SK-N-SH (cell line): ENCODE results near the gene TNFRSF1A. TPM values are rescaled to one million over a fixed set of nuclear protein-coding genes. Genes with fewer than 3 reads are reported as not detected.

ENCODE experiments used
- CTCF ChIA-PET: fragments of 300-600, 350-600 bp; formaldehyde crosslinking; extraction: SDS; loops from one replicate; lab custom pipeline; 2021; lab: Yijun Ruan, JAX
- POLR2A ChIA-PET: fragments of 350-600 bp; sonication (Branson Sonifier 250); formaldehyde crosslinking; extraction: SDS; loops from one replicate; lab custom pipeline; 2020; ENCODE audit warnings: antibody characterized with exemption, inconsistent platforms; lab: Yijun Ruan, JAX
- DNase-seq: peaks from one replicate; pipeline ENCODE4 v3.0.0; 2012
- H2AFZ ChIP-seq: fragments of 200-600 bp; sonication (generic); 2 replicates; pipeline ENCODE4 v1.8.1; 2016; ENCODE audit warnings: antibody characterized with exemption, mild to moderate bottlenecking, low read depth
- H3F3A ChIP-seq: fragments of 200-600 bp; sonication (generic); replicated peaks from 2 replicates; pipeline ENCODE3; 2016; ENCODE audit warnings: antibody characterized with exemption, mild to moderate bottlenecking; ENCODE audit not compliant: insufficient read depth
- H3K27ac ChIP-seq, 2 experiments: fragments of 200-500 bp in 1 of 2; fragments of 200-600 bp in 1 of 2; sonication (Bioruptor generic) in 1 of 2; sonication (generic), shearing (Covaris generic) in 1 of 2; 2 replicates each; pipeline versions ENCODE4 v1.5.1 to v1.6.1; 2014 to 2016; ENCODE audit warnings: low read depth in 2 of 2, inconsistent platforms in 1 of 2, low read length in 1 of 2, mild to moderate bottlenecking in 1 of 2, mixed read lengths in 1 of 2
- H3K27me3 ChIP-seq: fragments of 200-600 bp; sonication (generic), shearing (Covaris generic); 2 replicates; pipeline ENCODE4 v1.6.1; 2016; ENCODE audit warnings: mixed run types; ENCODE audit not compliant: insufficient read depth
- H3K36me3 ChIP-seq, 2 experiments: fragments of 200-500 bp in 1 of 2; fragments of 200-600 bp in 1 of 2; sonication (Bioruptor generic) in 1 of 2; sonication (generic) in 1 of 2; replicated peaks in 1 of 2; 2 replicates each; pipeline versions ENCODE3 to v1.5.1; 2014 to 2016; ENCODE audit warnings: low read length in 1 of 2, mild to moderate bottlenecking in 1 of 2; ENCODE audit not compliant: insufficient read depth in 2 of 2, control insufficient read depth in 1 of 2
- H3K4me1 ChIP-seq, 2 experiments: fragments of 200-500 bp in 1 of 2; fragments of 200-600 bp in 1 of 2; sonication (Bioruptor generic) in 1 of 2; sonication (generic), shearing (Covaris generic) in 1 of 2; 2 replicates each; pipeline versions ENCODE4 v1.5.1 to v1.6.1; 2014 to 2016; ENCODE audit warnings: low read depth in 1 of 2, low read length in 1 of 2, mixed run types in 1 of 2; ENCODE audit not compliant: insufficient read depth in 2 of 2, control insufficient read depth in 1 of 2
- H3K4me2 ChIP-seq: fragments of 200-600 bp; sonication (generic), shearing (Covaris generic); 2 replicates; pipeline ENCODE4 v1.6.1; 2017; ENCODE audit warnings: mixed run types
- H3K4me3 ChIP-seq, 2 experiments: fragments of 200-500 bp in 1 of 2; fragments of 200-600 bp in 1 of 2; sonication (Bioruptor generic) in 1 of 2; sonication (generic), shearing (Covaris generic) in 1 of 2; 2 replicates each; pipeline versions ENCODE4 v1.5.1 to v1.8.1; 2014 to 2016; ENCODE audit warnings: low read depth in 2 of 2, inconsistent platforms in 1 of 2, low read length in 1 of 2, mild to moderate bottlenecking in 1 of 2, mixed read lengths in 1 of 2, moderate library complexity in 1 of 2
- H3K79me2 ChIP-seq: fragments of 200-600 bp; sonication (generic); 2 replicates; pipeline ENCODE4 v1.8.1; 2017; ENCODE audit warnings: mild to moderate bottlenecking; ENCODE audit not compliant: insufficient read depth
- H3K9ac ChIP-seq: fragments of 200-600 bp; sonication (generic); 2 replicates; pipeline ENCODE4 v1.6.1; 2017; ENCODE audit warnings: mixed run types
- H3K9me2 ChIP-seq: fragments of 200-600 bp; sonication (generic); 2 replicates; pipeline ENCODE4 v1.6.1; 2017; ENCODE audit warnings: mixed run types
- H3K9me3 ChIP-seq: fragments of 200-600 bp; sonication (generic); 2 replicates; pipeline ENCODE4 v1.6.1; 2017; ENCODE audit warnings: mixed run types, mild to moderate bottlenecking, moderate library complexity
- H4K20me1 ChIP-seq: fragments of 200-600 bp; sonication (generic); 2 replicates; pipeline ENCODE4 v1.6.1; 2017; ENCODE audit warnings: mild to moderate bottlenecking, mixed run types; ENCODE audit not compliant: insufficient read depth
- CHD2 ChIP-seq: fragments of 150-350 bp; IDR thresholded peaks from 2 replicates; pipeline ENCODE4 v1.6.1; 2018; ENCODE audit warnings: low read length; ENCODE audit not compliant: partially characterized antibody
- EZH2phosphoT487 ChIP-seq: fragments of 200-600 bp; sonication (generic); IDR thresholded peaks from 2 replicates; pipeline ENCODE4 v1.6.1; 2017; ENCODE audit warnings: low read depth, mixed run types, mild to moderate bottlenecking, antibody characterized with exemption, moderate library complexity, borderline replicate concordance
- FOSL2 ChIP-seq: IDR thresholded peaks from 2 replicates; pipeline ENCODE4 v1.4.0; 2012; ENCODE audit warnings: low read depth, mild to moderate bottlenecking, moderate library complexity, borderline replicate concordance
- FOXJ3 ChIP-seq: sonication (generic); formaldehyde crosslinking; IDR thresholded peaks from 2 replicates; pipeline ENCODE4 v1.5.1; 2020; ENCODE audit warnings: mild to moderate bottlenecking, missing genetic modification reagents
- FOXM1 ChIP-seq: IDR thresholded peaks from 2 replicates; pipeline ENCODE4 v1.4.0; 2012; ENCODE audit warnings: low read depth, mild to moderate bottlenecking
- GATA2 ChIP-seq: sonication (generic); formaldehyde crosslinking; IDR thresholded peaks from 2 replicates; pipeline ENCODE4 v1.5.0; 2020; ENCODE audit warnings: mild to moderate bottlenecking, missing genetic modification reagents
- JUND ChIP-seq: IDR thresholded peaks from 2 replicates; pipeline ENCODE4 v1.4.0; 2012
- NFIC ChIP-seq: IDR thresholded peaks from 2 replicates; pipeline ENCODE4 v1.4.0; 2012; ENCODE audit warnings: borderline replicate concordance
- NRF1 ChIP-seq: IDR thresholded peaks from 2 replicates; pipeline ENCODE4 v1.6.1; 2012; ENCODE audit warnings: low read depth, mild to moderate bottlenecking, low read length
- PBX3 ChIP-seq: IDR thresholded peaks from 2 replicates; pipeline ENCODE4; 2012
- RAD21 ChIP-seq: IDR thresholded peaks from 2 replicates; pipeline ENCODE4 v1.6.1; 2012; ENCODE audit warnings: mild to moderate bottlenecking, low read length
- RFX5 ChIP-seq: IDR thresholded peaks from 2 replicates; pipeline ENCODE4 v1.6.1; 2012; ENCODE audit warnings: mild to moderate bottlenecking, improper control_type of control experiment, low read length
- RXRA ChIP-seq: IDR thresholded peaks from 2 replicates; pipeline ENCODE4 v1.4.0; 2012; ENCODE audit warnings: low read depth, mild to moderate bottlenecking, borderline replicate concordance
- SMC3 ChIP-seq: IDR thresholded peaks from 2 replicates; pipeline ENCODE4 v1.6.1; 2012; ENCODE audit warnings: low read depth, low read length, improper control_type of control experiment
- TAF1 ChIP-seq: IDR thresholded peaks from 2 replicates; pipeline ENCODE4 v1.6.1; 2012; ENCODE audit warnings: low read depth, mild to moderate bottlenecking, low read length, moderate library complexity, borderline replicate concordance
- TEAD4 ChIP-seq: IDR thresholded peaks from 2 replicates; pipeline ENCODE4 v1.4.0; 2012; ENCODE audit warnings: mild to moderate bottlenecking, borderline replicate concordance; ENCODE audit not compliant: insufficient read depth
- YY1 ChIP-seq: IDR thresholded peaks from 2 replicates; pipeline ENCODE4 v1.4.0; 2012; ENCODE audit warnings: low read depth, mild to moderate bottlenecking
- WGBS: methylation state at CpG from one replicate; pipeline ENCODE4 v1.1.6; 2017; ENCODE audit warnings: low lambda C conversion rate; 5-methylcytosine and 5-hydroxymethylcytosine counted together
- polyA plus RNA-seq, 3 experiments: library from polyadenylated mRNA; depleted of rRNA; stranded (reverse); fragments of >200 nt; gene quantifications; 2 replicates each; pipeline ENCODE4 v1.2.3, GENCODE V29; 2012
- TF ChIP-seq, protein P1 (sequence below): IDR thresholded peaks from 2 replicates; pipeline ENCODE4 v1.4.0; 2012; ENCODE audit warnings: low read depth
- TF ChIP-seq, protein P2 (sequence below): fragments of 150-350 bp; IDR thresholded peaks from 2 replicates; pipeline ENCODE4 v1.6.1; 2016; ENCODE audit warnings: mild to moderate bottlenecking, low read depth, low read length

The TNFRSF1A gene
- polyA plus RNA-seq, 1 of the 3 experiments (the other 2 are of a cell fraction) = 92.9 TPM

- no peak overlapping the region for H3K4me2 ChIP-seq
- CTCF ChIA-PET = no interaction called here
- 81% methylated on average over 9 of the region's 9 CpGs for WGBS
- H3K79me2 ChIP-seq = no peaks in the 10 kb centered on the region
- no peaks in the 10 kb centered on the region for H3K36me3 ChIP-seq
- no peaks in the 10 kb centered on the region for H3K27me3 ChIP-seq
- POLR2A ChIA-PET = no interaction called here
- no peak overlapping the region for H3K4me3 ChIP-seq
- peaks cover 3 to 26% of the 10 kb centered on the region in 2 experiments; a peak in 3 of 4 replicates for H3K4me1 ChIP-seq
- no peaks in the 10 kb centered on the region for H4K20me1 ChIP-seq
- H3K27ac ChIP-seq = no peak overlapping the region
- no peak overlapping the region for H3K9ac ChIP-seq
- no peaks in the 10 kb centered on the region for H3K9me3 ChIP-seq
- no peaks in the 10 kb centered on the region for H3K9me2 ChIP-seq
- H2AFZ ChIP-seq = no peak overlapping the region
- H3F3A ChIP-seq = peaks cover 25% of the 10 kb centered on the region
- no peak for TF ChIP-seq TAF1
- TF ChIP-seq NRF1 = no peak
- TF ChIP-seq CHD2 = no peak
- no peak for TF ChIP-seq RXRA
- no peak for TF ChIP-seq RAD21
- TF ChIP-seq TEAD4 = no peak
- no peak for TF ChIP-seq JUND
- TF ChIP-seq, protein P1, sequence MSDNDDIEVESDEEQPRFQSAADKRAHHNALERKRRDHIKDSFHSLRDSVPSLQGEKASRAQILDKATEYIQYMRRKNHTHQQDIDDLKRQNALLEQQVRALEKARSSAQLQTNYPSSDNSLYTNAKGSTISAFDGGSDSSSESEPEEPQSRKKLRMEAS = no peak
- no peak for TF ChIP-seq EZH2phosphoT487
- no peak for TF ChIP-seq YY1
- no peak for TF ChIP-seq RFX5
- TF ChIP-seq FOXJ3 (CRISPR knock-in tag) = no peak
- TF ChIP-seq SMC3 = no peak
- no peak for DNase-seq
Observed at GRCh38 chr12:6368906-6369525, 27.1 kb upstream of the TNFRSF1A start.

GRCh38 chr12:6367969-6368892 lies 26.4 kb upstream of the TNFRSF1A start:
- no peaks in the 10 kb centered on the region for H3K36me3 ChIP-seq
- peaks cover 3 to 26% of the 10 kb centered on the region in 2 experiments; a peak in 3 of 4 replicates for H3K4me1 ChIP-seq
- ChIA-PET POLR2A (interaction anchor here (0.6 kb wide), 1 partner anchor 821 kb away, joined by 3 read pairs; no protein-coding TSS in a partner anchor), CTCF (interaction anchor here (0.6 to 2.4 kb wide), 3 partner anchors 18 to 59 kb away, joined by 3 to 6 read pairs (median 3); no protein-coding TSS in a partner anchor)
- no peak overlapping the region for H2AFZ ChIP-seq
- H3K9me2 ChIP-seq = no peaks in the 10 kb centered on the region
- no peak overlapping the region for H3K9ac ChIP-seq
- no peak overlapping the region for H3K4me3 ChIP-seq
- no peaks in the 10 kb centered on the region for H3K9me3 ChIP-seq
- no peak for DNase-seq
- TF ChIP-seq GATA2 (CRISPR knock-in tag) (no peak), NFIC (no peak), FOSL2 (no peak), PBX3 (no peak), FOXM1 (no peak)
- TF ChIP-seq, protein P2, sequence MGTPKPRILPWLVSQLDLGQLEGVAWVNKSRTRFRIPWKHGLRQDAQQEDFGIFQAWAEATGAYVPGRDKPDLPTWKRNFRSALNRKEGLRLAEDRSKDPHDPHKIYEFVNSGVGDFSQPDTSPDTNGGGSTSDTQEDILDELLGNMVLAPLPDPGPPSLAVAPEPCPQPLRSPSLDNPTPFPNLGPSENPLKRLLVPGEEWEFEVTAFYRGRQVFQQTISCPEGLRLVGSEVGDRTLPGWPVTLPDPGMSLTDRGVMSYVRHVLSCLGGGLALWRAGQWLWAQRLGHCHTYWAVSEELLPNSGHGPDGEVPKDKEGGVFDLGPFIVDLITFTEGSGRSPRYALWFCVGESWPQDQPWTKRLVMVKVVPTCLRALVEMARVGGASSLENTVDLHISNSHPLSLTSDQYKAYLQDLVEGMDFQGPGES = no peak
- TF ChIP-seq, all 33 proteins: peak for 0
- Histone ChIP-seq H3K4me2 (no peak overlapping the region), H3K27me3 (no peaks in the 10 kb centered on the region), H3K79me2 (no peaks in the 10 kb centered on the region), H3K27ac (no peak overlapping the region), H3F3A (peaks cover 25% of the 10 kb centered on the region), H4K20me1 (no peaks in the 10 kb centered on the region)
- 81% methylated on average over 15 of the region's 15 CpGs for WGBS
